ENCODE measurements around the gene SLC16A10.

The SLC16A10 gene

DNA sequence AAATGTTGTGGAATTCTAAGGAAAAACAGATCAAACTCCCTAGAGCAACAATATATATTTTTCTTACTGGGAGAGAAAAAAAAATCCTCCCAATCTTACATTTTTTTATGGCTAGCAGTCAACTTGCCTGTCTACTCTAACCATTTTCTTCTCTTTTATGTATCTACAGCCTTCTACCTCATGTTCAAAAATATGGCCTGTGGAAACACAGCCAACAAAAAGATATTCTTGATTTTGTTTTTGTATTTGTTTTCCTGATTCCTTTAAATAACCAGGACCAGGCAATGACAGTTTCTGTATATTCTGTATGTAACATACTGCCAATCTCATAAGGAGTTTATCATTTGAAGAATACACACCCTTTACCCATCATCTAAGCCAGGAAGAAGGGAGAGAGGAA lies 13.0 kb upstream of the SLC16A10 start:
- ChIA-PET CTCF (no interaction called here), POLR2A (no interaction called here)
- no peak for DNase-seq (ENCODE audit: extremely low spot score)
- TF ChIP-seq L3MBTL2 (conservative IDR thresholded peaks at IDR 0.05), result no peak
- TF ChIP-seq NFRKB (IDR thresholded peaks at IDR 0.05), result no peak
- TF ChIP-seq LEF1 (IDR thresholded peaks at IDR 0.05; ENCODE audit: borderline replicate concordance), result no peak

DNA sequence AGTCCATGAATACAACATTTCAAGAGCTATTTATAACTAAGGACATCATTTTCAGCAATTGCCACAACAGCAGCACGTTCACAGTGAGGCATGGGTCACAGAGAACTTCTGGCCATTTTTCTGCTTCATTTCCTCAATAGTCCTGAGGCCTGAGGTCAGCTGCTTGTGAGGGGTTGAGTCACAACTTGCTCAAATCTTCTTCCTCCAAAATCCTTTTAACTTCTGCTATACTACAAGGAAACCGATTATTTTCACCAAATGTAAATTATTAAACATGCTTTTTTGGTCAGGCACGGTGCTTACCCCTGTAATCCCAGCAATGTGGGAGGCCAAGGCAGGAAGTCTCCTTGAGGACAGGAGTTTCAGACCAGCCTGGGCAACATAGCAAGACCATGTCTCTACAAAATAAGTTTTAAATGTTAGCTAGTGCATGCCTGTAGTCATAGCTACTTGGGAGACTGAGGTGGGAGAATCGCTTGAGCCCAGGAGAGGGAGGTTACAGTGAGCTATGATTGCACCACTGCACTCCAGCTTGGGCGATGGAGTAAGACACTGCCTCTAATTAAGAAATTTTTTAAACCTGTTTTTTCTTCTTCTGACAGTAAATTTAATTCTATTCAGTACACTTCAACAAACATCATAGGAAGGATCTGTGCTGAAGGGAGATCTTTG lies 11.1 kb upstream of the SLC16A10 start:
- DNase-seq (ENCODE audit: extremely low spot score), result no peak
- TF ChIP-seq ELF4 (IDR thresholded peaks at IDR 0.05), result no peak
- TF ChIP-seq SP1 (IDR thresholded peaks at IDR 0.05), result no peak
- no peak for TF ChIP-seq NFRKB (IDR thresholded peaks at IDR 0.05)
- no peak for TF ChIP-seq ARNT (IDR thresholded peaks at IDR 0.05)
- TF ChIP-seq FOXA1 (IDR thresholded peaks at IDR 0.05), result no peak
- TF ChIP-seq ZNF384 (IDR thresholded peaks at IDR 0.05), result no peak
- no peak for TF ChIP-seq HDGF (IDR thresholded peaks at IDR 0.05; ENCODE audit: borderline replicate concordance)
- no peak for TF ChIP-seq L3MBTL2 (conservative IDR thresholded peaks at IDR 0.05)
- no peak for TF ChIP-seq CTBP1 (IDR thresholded peaks at IDR 0.05; ENCODE audit: borderline replicate concordance)
- TF ChIP-seq TARDBP (IDR thresholded peaks at IDR 0.05), result no peak
- no peak for TF ChIP-seq BHLHE40 (IDR thresholded peaks at IDR 0.05; ENCODE audit: borderline replicate concordance)
- TF ChIP-seq SUZ12 (IDR thresholded peaks at IDR 0.05), result no peak
- TF ChIP-seq, protein P1, sequence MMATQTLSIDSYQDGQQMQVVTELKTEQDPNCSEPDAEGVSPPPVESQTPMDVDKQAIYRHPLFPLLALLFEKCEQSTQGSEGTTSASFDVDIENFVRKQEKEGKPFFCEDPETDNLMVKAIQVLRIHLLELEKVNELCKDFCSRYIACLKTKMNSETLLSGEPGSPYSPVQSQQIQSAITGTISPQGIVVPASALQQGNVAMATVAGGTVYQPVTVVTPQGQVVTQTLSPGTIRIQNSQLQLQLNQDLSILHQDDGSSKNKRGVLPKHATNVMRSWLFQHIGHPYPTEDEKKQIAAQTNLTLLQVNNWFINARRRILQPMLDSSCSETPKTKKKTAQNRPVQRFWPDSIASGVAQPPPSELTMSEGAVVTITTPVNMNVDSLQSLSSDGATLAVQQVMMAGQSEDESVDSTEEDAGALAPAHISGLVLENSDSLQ (IDR thresholded peaks at IDR 0.05), result no peak
- TF ChIP-seq FOXM1 (IDR thresholded peaks at IDR 0.05; ENCODE audit: borderline replicate concordance), result no peak
- TF ChIP-seq LEF1 (IDR thresholded peaks at IDR 0.05; ENCODE audit: borderline replicate concordance), result no peak
- ChIA-PET CTCF (interaction anchor here (0.7 kb wide), 1 partner anchor 1219 kb away, joined by 4 read pairs; no protein-coding TSS in a partner anchor), POLR2A (no interaction called here)

DNA sequence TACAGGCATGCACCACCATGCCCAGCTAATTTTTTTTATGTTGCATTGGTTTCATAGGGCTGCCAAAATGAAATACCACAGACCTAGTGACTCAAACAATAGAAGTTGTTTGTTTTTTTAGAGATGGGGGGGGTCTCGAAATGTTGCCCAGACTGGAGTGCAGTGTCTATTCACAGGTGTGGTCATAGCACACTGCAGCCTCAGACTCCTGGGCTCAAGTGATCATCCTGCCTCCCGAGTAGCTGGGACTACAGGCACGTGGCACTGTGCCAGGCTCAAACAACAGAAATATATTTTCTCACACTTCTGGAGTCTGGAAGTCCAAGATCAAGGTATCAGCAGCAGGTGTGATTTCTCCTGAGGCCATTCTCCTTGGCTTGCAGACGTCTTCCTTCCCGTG lies 6.6 kb upstream of the SLC16A10 start:
- ChIA-PET POLR2A (no interaction called here), CTCF (no interaction called here)
- no peak for DNase-seq (ENCODE audit: extremely low spot score)
- TF ChIP-seq BHLHE40 (IDR thresholded peaks at IDR 0.05; ENCODE audit: borderline replicate concordance) (no peak), CTBP1 (IDR thresholded peaks at IDR 0.05; ENCODE audit: borderline replicate concordance) (no peak), FOXM1 (IDR thresholded peaks at IDR 0.05; ENCODE audit: borderline replicate concordance) (no peak)

DNA sequence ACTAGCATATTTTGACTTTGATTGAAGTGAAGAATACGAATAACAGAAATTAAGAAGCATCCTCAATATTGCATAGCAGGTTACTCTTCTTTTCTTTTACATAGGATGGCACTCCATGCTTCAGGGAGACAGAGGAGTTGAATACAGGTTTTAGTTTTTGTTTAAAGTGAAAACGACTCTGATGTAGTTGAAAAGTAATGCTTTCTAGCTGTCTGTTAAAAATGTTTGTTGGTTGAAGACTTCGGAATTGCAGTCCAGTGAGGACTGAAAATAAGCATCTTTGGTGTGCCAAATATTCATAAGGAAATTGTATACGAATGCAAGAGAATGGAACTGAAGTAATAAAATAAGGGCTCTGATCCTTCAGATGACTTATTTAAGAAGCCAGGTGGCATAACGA lies 618 bp upstream of the SLC16A10 start:
- ChIA-PET POLR2A (no interaction called here), CTCF (no interaction called here)
- TF ChIP-seq BHLHE40 (IDR thresholded peaks at IDR 0.05; ENCODE audit: borderline replicate concordance), result no peak
- TF ChIP-seq FOXM1 (IDR thresholded peaks at IDR 0.05; ENCODE audit: borderline replicate concordance), result no peak
- no peak for TF ChIP-seq FOXK2 (IDR thresholded peaks at IDR 0.05)
- no peak for TF ChIP-seq LEF1 (IDR thresholded peaks at IDR 0.05; ENCODE audit: borderline replicate concordance)
- TF ChIP-seq ZNF384 (IDR thresholded peaks at IDR 0.05), result no peak
- no peak for TF ChIP-seq FOXA1 (IDR thresholded peaks at IDR 0.05)
- TF ChIP-seq ELF4 (IDR thresholded peaks at IDR 0.05), result no peak
- TF ChIP-seq SP1 (IDR thresholded peaks at IDR 0.05), result no peak
- TF ChIP-seq TARDBP (IDR thresholded peaks at IDR 0.05), result no peak
- no peak for TF ChIP-seq HDGF (IDR thresholded peaks at IDR 0.05; ENCODE audit: borderline replicate concordance)
- TF ChIP-seq L3MBTL2 (conservative IDR thresholded peaks at IDR 0.05), result no peak
- TF ChIP-seq, protein P1 (IDR thresholded peaks at IDR 0.05), result no peak
- TF ChIP-seq NFRKB (IDR thresholded peaks at IDR 0.05), result no peak
- no peak for TF ChIP-seq SUZ12 (IDR thresholded peaks at IDR 0.05)
- TF ChIP-seq ARNT (IDR thresholded peaks at IDR 0.05), result no peak
- TF ChIP-seq CTBP1 (IDR thresholded peaks at IDR 0.05; ENCODE audit: borderline replicate concordance), result no peak
- no peak for DNase-seq (ENCODE audit: extremely low spot score)

DNA sequence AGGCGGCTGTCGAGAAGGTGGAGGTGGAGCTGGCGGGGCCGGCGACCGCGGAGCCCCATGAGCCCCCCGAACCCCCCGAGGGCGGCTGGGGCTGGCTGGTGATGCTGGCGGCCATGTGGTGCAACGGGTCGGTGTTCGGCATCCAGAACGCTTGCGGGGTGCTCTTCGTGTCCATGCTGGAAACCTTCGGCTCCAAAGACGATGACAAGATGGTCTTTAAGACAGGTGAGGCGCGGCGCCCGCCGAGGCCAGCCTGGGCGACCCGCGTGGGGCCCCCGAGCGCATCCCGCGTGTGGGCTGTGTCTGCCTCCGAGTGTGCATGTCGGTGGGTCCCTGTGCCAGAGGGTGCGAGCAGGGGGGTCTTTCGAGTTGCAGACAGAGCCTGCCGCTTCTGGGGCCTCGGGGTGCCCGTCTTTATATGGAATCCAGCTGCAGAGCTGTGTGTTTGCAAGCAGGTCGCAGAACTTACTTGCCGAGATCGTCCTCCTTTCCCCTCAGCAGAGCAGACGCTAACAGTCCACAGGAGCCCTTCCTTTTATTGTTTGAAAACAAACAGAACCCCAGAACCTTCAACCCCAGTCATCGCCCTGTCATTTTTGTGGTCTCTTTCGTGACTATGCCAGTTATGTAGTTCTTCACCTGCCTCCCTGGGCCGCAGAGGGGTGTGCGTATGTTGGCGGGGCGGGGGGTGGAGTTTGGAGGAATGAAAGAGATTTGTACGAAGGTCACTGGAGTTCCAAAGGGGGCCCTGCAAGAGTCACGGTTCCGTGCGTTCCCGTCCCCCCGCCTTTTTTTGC lies 766 bp downstream of the SLC16A10 start:
- POLR2A ChIA-PET, result no interaction called here
- CTCF ChIA-PET, result interaction anchor here (1.8 kb wide), 1 partner anchor 30 kb away, joined by 5 read pairs; no protein-coding TSS in a partner anchor
- peak; percentile 37; the same call in 1 of the 2 replicates for TF ChIP-seq L3MBTL2 (conservative IDR thresholded peaks at IDR 0.05)
- no peak for TF ChIP-seq BHLHE40 (IDR thresholded peaks at IDR 0.05; ENCODE audit: borderline replicate concordance)
- peak; percentile 53 for DNase-seq (ENCODE audit: extremely low spot score)

DNA sequence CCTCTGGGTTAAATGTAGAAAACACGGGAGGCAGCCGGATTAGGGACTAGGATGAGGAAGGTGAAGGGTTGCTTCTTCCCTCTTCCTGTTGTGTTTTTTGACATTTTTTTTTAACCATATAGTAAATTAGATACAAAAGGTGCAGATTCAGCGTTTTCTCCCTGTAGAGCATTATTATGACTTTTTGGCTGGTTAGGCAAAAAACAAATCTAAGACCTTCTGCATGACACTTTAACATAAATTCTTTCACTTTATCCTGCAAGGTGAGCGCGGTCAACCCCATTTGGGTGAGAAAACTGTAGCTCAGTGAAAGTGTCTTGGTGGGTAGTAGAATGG lies 1.3 kb downstream of the SLC16A10 start:
- no peak for DNase-seq (ENCODE audit: extremely low spot score)
- ChIA-PET POLR2A (no interaction called here), CTCF (interaction anchor here (0.5 to 1.8 kb wide), 2 partner anchors 31 to 235 kb away, joined by 3 to 5 read pairs; no protein-coding TSS in a partner anchor)
- TF ChIP-seq FOXM1 (IDR thresholded peaks at IDR 0.05; ENCODE audit: borderline replicate concordance), result no peak
- TF ChIP-seq HDGF (IDR thresholded peaks at IDR 0.05; ENCODE audit: borderline replicate concordance), result no peak
- TF ChIP-seq SUZ12 (IDR thresholded peaks at IDR 0.05), result no peak
- TF ChIP-seq FOXK2 (IDR thresholded peaks at IDR 0.05), result no peak
- no peak for TF ChIP-seq TARDBP (IDR thresholded peaks at IDR 0.05)
- no peak for TF ChIP-seq ARNT (IDR thresholded peaks at IDR 0.05)
- TF ChIP-seq, protein P1 (IDR thresholded peaks at IDR 0.05), result no peak
- TF ChIP-seq CTBP1 (IDR thresholded peaks at IDR 0.05; ENCODE audit: borderline replicate concordance), result no peak
- no peak for TF ChIP-seq BHLHE40 (IDR thresholded peaks at IDR 0.05; ENCODE audit: borderline replicate concordance)
- no peak for TF ChIP-seq FOXA1 (IDR thresholded peaks at IDR 0.05)
